Measurements from ENCODE around the gene HSD11B1L. TPM values are rescaled to one million over a fixed set of nuclear protein-coding genes. Genes with fewer than 3 reads are reported as not detected.

Gene HSD11B1L
- polyA plus RNA-seq, 5 donors = 7.5 to 11.4 (median 9.0) TPM

- no peak for DNase-seq
These were observed 14.9 kb upstream of the HSD11B1L start for GRCh38 chr19:5665781-5666513.

GRCh38 chr19:5666921-5667610 lies 13.8 kb upstream of the HSD11B1L start:
- DNase-seq = no peak

DNA sequence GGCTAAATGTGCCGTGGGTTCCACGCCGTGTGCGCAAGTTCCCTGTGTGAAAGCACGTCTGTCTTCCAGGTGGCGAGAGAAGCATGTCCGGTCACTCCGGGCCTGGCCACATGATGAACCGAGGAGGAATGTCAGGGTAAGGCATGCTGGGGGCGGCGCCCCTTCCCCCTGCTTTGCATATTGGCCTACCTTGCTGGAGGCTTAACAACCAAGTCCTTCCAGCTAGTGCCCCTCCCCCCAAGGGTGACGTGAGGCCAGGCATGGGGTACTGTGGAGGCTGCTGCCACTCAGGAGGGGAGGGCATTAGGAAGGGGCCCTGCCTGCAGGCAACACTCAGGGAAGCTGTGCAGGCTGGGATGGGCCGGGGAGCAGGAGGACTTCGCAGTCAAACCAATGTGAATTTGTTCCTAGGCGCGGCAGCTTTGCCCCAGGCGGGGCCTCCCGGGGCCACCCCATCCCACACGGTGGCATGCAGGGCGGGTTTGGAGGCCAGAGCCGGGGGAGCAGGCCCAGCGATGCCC lies 13.0 kb upstream of the HSD11B1L start:
- DNase-seq = no peak

GRCh38 chr19:5669212-5669611 lies 11.6 kb upstream of the HSD11B1L start:
- no peak for DNase-seq

- DNase-seq = no peak
These were observed 9.2 kb upstream of the HSD11B1L start for GRCh38 chr19:5671600-5671999.

DNA sequence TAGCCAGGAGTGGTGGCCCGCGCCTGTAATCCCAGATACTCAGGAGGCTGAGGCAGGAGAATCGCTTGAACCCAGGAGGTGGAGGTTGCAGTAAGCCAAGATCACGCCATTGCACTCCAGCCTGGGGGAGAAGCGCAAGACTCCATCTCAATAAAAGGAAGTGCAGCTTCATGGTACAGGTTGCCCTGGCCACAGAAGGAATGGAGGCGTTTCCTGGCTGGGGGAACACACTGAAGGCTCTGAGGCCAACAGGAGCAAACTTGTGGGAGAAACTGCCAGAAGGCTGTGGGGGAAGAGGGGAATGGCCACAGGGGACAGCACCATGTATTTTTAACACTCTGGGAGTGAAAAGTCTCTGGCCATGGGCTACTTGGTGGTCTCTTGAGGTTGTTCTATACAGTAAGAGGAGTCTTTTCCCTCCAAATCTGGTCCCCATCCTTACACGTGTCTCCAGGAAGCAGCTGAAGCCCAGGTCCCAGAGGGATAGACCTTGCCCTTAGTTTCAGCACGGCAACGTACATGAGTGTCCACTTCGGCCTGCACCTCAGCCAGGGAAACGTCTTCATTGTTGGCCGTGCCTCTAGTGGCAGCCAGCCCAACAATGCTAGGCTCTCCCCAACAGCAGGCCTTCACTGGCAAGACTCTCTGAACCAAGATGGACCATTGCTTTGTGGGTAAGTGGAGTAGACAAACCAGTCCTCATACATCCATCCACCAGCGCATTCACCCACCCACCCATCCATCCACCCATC lies 7.9 kb upstream of the HSD11B1L start:
- no peak for DNase-seq

DNA sequence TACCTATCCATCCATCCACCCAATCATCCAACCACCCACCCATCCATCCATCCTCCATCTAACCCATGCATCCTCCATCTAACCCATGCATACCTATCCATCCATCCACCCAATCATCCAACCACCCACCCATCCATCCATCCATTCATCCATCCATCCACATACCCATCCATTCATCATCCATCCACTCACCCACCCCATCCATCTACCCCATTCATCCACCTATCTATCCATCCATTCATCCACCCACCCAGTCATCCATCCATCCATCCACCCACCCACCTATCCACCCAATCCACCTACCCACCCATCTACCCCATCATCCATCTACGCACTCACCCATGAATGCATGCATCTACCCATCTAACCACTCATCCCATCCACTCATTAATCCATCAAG lies 7.1 kb upstream of the HSD11B1L start:
- DNase-seq = no peak

- no peak for DNase-seq
These were observed 6.1 kb upstream of the HSD11B1L start for GRCh38 chr19:5674714-5675113.

GRCh38 chr19:5676105-5676771 lies 4.6 kb upstream of the HSD11B1L start:
- DNase-seq = no peak

DNA sequence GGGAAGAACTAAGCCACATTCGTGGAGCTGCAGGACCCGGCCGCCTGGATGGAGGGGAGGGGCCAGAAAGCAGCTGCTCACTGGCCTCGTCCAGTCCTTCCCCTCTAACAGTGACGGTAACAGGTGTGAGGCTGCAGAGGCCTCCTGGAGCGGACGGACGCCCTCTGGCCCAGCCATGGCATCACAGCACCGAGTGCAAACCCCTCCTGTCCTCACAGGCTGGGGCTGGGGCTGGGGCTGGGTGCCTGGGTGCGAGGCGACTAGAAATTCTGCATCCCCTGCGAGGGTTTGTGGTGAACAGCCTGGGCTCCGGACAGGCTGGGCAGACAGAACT lies 4.1 kb upstream of the HSD11B1L start:
- no peak for DNase-seq

DNA sequence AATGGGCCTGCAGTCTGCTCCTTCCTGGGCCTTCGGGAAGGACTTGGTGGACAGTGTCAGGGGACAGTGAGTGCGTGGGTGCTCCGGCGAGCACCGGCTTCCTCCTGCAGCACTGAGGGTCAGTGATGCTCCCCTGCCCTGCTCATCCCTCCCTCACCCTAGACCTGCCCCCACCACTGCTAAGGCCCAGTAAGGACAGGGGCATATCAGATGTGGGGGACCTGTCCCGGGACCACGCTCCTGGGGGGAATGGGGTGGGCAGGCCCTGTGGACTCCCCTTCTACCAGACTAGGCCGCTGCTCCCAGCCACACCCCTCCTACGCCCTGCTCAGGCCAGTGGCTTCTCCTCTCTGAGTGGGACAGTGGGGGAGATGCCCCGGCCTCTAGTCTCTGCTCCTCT lies 3.7 kb upstream of the HSD11B1L start:
- DNase-seq = no peak

- DNase-seq = no peak
These were observed 3.2 kb upstream of the HSD11B1L start for GRCh38 chr19:5677580-5677979.

DNA sequence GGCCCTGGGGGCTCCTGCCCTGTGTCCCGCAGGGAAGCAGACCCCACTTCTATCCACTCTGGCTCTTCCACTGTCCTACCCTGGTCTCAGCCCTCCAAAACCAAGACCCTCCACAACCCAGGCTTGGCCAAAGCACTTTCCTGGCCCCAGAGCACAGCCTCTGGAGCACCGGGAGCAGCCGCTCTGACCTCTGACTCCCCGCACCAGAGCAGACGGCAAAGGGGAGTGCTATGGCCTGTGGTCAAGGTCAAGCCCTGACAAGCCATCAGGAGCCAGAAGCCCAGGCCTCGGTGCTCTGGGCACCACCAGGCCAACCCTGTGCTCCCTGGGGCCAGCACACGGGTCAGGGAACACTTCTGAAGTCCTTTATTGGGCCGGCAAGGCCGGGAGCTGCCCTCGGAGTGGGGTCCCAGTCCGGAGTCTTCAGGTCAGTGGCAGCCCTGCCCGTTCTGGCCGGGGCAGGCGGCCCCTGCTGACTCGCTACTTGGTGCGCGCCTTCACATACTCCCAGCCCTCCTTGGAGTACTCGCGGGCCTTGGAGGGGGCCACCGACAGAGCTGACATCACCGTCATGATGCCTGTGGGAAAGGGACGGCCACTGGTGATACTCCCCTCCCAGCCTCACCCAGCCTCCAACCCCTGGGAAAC lies 2.6 kb upstream of the HSD11B1L start:
- DNase-seq = no peak

- no peak for DNase-seq
These were observed 1.3 kb upstream of the HSD11B1L start for GRCh38 chr19:5679289-5680083.

- DNase-seq = no peak
These were observed 767 bp upstream of the HSD11B1L start for GRCh38 chr19:5680084-5680436.

DNA sequence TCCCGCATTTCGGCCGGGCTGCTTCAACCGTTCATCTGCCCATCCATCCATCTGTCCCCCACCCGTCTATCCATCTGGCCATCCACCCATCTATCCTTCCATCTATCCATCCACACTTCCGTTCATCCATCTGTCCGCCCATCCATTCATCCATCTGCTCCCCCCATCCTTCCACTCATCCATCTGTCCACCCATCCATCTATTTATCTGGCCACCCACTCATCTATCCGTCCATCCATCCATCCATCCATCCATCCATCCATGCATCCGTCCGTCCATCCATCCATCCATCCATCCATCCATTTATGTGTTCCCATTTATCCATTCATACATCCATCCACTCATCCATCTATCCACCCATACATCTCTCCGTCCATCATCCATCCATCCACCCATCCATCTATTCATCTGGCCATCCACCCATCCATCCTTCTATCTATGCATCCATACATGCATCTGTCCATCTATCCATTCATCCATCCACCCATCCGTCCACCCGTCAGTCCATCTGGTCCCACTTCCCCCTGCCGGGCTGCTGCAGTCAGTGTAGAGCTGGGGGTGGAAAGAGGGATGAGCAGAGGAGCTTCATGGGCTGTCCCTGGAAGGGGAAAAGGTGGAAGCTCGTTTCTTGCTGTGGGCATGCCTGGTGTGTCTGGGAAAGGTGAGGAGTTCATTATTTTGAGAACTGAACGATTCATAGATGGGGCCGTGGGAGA lies 722 bp downstream of the HSD11B1L start:
- no peak for DNase-seq

- no peak for DNase-seq
These were observed 1.3 kb downstream of the HSD11B1L start for GRCh38 chr19:5682107-5682482.

GRCh38 chr19:5683177-5683886 lies 2.5 kb downstream of the HSD11B1L start:
- no peak for DNase-seq

- DNase-seq = no peak
These were observed 4.0 kb downstream of the HSD11B1L start for GRCh38 chr19:5684694-5685430.

Data from right lung (tissue), 5 donors.